GM18951 (cell line): Measurements from ENCODE around the gene NME7.
A peak's percentile ranks its signal among the peaks of the same experiment; 100 is the strongest.
"Not testable (repeated sequence)": the region's sequence is repeated elsewhere in the genome, so short reads cannot be mapped to it uniquely, and the experiment has no call there.

Experiments used
- POLR2A ChIP-seq: IDR thresholded peaks from 4 replicates; pipeline ENCODE4 v1.6.1; 2011; ENCODE audit warnings: mild to moderate bottlenecking; ENCODE audit not compliant: insufficient read length, insufficient read depth; ENCODE audit errors: extremely low read depth
- in situ Hi-C: fragments of 300-500 bp; cut with MboI; formaldehyde crosslinking; loops from one replicate; pipeline ENCODE4 v1.12.0; 2022; ENCODE audit warnings: low sequenced_read_pairs, mixed read lengths, inconsistent platforms; ENCODE audit not compliant: unreplicated experiment

Gene NME7

DNA sequence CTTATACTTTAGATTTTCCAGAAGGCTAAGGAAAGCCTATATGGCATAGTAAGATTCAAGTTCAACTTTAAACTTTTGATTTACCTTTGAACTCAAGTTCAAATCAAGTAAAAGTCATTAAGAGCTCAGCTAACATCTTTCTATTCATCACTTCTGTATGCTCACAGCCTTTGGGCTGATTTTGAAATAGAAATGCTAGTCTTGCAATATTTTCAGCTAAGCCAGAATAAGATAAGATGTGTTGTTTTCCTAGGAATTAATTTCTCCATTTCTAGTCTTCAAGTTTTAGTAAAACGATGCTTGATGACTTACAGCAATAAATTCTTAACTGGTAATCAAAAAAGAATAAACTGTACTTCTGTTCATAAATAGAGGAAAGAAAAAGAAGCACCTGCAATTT, 225.5 kb downstream of the NME7 start:
- in situ Hi-C loops = no loop called here
- no peak for TF ChIP-seq POLR2A

DNA sequence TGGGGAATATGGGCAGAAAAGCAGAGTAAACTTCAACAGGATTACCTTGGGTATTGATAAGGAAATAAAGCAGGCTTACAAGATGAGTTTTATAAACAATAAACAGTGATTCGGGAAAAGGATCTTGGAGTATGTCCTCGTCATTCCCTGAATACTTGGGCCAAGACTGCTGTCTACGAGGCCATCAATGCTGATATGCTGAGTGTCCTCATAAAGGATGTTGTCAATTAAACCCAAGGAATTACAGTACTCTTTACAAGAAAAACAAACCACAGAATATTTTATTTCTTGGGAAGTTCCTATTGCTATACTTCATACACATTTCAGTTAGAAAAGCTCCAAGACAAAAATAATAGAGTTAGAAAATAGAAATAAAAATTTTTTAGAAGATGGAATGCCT, 226.2 kb downstream of the NME7 start:
- in situ Hi-C loops = no loop called here
- TF ChIP-seq POLR2A = no peak

DNA sequence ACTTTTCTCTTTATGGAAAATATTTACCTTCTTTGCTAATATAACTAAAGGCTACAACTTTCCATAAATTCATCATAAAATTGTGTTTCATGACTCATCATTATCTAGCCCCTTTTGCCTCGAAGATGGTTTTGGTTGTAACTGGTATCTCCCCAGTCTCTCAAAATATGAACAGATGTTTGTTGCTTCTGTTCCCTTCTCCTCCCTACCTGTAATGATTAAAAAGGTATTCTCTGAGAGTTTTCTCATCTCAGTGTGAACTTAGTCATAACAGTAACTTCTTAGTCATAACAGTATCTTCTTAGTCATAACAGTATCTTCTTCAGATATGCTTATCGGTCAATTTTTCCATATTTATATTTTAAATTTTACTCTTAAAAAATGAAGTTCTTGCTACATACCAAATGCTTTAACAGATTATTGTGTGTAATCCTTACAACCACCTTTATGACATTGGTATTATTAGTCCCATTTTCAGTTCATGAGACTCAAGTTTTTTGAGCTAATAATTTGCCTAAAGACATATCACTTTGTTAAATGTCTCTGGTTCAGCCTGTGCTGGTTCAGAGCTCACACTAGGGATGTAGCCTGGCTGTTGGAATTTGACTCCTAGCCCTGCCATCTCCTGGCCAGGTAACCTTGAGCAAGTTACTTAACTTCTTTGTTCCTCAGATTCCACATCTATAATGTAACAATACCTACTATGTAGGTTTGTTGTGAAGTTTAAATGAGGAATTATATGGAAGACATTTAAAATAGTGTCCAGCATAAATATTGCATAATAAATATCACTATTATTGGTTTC, 228.5 kb downstream of the NME7 start:
- TF ChIP-seq POLR2A = no peak
- in situ Hi-C loops = no loop called here

DNA sequence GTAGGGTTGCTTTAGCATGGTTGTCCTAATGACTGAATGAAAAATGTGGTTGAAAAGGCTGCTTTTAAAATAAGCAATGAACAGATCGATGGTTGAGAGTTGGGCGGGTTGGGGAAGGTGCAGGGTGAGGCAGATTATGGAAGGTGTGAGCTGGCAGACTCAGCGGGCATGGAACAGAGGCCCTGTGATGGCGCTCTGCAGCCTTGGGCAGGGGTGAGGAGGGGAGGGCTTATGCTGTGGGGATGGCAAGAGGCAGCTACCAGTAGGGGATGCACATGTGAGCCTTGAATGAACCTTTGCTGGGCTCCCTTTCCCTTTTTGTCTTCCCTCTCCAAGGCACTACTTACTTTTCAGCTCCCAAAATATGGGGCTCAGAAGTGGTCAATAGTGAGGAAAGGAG, 230.2 kb downstream of the NME7 start:
- in situ Hi-C loops = no loop called here

DNA sequence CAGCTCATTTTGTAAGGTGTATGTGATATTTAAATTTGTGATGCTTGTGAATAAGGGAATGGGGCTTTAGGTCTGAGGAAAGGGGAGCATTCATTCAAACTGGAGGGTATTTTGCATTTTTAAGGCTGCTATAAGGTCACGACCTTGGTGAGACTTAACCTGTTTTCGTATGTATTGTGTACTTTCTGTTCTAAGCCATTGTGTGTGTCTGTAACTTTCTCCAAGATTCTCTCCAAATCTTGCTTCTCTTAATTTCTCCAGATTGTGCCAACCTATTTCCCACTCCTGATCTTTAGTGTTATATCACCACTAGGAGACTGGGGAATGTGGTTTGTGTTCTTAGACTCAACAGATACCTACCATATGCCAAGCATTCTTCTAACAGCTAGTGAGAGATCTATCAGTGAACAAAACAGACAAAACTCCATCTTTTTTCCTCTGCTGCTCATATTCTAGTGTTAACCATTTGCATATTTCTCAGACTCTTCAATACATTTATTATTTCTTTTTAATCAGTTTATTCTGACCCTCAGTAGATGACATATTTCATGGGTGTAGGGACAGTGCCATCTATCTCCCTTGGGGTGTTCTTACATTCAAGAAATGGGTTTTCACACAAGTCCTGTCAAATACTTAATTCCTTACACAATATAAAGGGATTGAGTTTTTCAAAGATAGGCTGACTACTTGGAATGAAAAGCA, 233.6 kb downstream of the NME7 start:
- in situ Hi-C loops = no loop called here
- TF ChIP-seq POLR2A = no peak

More for the DNA sequence above, 230.2 kb downstream of the NME7 start:
- no peak for TF ChIP-seq POLR2A

DNA sequence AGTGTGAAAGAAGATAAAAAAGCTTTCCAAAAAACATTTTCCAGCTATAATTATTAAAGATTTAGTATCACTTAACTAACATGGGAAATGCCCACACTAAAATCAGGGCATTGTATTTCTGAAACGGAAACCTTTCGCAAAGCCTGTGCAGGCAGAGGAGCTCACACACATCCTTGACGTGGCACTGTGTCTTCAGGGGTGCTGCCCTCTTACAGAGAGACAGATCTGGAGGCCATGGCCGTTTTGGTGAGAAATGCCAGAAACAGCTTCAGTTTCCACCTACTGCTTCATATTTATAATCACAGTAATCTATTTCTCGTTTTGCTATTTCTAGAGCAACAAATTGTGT, 234.4 kb downstream of the NME7 start:
- peak; percentile 1 for TF ChIP-seq POLR2A
- in situ Hi-C loops = no loop called here

DNA sequence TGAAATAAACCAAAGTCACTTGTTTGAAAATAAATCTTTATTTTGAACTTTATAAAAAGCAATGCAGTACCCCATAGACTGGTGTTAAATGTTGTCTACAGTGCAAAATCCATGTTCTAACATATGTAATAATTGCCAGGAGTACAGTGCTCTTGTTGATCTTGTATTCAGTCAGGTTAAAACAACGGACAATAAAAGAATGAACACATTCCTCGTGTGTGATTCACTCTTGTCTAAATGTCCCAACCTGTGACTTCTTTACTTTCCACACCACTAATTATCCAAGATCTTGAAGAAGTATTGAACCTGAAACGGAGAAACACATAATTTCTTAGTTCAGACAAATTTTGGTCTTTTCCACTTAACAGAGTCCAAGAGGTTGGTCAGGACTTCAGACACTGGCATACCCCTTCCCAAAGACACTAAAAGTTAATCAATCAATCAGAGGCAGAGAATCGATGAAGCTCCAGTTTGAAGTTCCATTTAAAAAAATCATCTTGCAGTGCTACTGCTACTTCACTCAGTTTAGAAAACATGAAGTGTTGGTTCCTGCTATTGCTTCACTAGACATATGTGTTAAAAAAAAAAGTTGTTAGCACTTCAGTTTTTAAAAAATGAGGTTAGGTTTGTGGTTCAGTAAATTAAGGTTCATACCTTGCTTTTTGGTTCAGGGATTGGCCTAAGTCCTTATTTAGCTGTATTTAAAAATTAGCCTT, 234.9 kb downstream of the NME7 start:
- in situ Hi-C loops = no loop called here
- peak; percentile 1 for TF ChIP-seq POLR2A

DNA sequence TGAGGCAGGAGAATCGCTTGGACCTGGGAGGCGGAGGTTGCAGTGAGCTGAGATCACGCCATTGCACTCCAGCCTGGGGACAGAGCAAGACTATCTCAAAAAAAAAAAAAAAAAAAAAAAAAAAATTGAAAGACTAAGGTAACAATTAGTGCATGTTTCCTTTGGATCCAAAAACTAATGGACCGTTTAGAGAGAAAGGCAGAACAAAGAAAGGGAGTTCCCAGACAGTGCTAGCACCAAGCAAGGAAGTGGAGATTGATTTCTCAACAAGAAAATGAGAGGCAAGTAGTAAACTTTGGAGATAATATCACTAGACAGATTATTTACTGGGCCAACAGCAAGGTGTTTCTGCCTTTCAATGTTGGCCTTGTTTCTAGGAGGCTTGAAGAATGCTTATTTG, 236.9 kb downstream of the NME7 start:
- in situ Hi-C loops = no loop called here
- TF ChIP-seq POLR2A = no peak

DNA sequence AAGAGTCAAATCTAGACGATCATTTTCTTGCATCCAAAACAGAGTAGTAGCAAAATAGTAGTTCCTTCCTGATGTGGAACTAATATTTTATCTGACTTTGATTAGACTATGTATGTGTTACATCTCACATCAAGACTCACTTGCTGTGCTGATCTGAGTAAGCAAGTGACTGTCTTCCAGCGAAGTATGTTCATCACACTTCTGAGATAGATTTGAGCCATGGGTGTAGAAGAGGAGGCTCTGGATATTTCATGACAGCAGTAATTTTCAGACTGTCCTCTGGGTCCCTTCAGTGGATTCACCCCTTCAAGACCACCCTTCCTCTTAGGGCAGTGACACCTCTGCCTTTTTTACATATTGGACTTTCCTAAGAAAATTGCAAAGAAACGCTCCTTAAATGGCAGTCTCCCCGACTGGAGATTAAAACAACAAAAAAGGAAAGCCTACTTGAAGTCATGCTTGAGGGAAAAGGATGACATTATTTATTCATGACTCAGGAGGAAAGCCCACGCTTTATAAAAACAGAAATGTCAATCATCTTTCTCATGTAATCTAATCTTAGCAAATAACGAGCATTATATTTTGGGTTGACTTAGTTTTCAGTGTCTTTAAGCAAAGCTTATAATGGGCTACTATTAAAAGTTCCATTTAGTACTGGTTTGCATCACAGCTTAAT, 238.3 kb downstream of the NME7 start:
- in situ Hi-C loops = no loop called here
- TF ChIP-seq POLR2A = no peak

DNA sequence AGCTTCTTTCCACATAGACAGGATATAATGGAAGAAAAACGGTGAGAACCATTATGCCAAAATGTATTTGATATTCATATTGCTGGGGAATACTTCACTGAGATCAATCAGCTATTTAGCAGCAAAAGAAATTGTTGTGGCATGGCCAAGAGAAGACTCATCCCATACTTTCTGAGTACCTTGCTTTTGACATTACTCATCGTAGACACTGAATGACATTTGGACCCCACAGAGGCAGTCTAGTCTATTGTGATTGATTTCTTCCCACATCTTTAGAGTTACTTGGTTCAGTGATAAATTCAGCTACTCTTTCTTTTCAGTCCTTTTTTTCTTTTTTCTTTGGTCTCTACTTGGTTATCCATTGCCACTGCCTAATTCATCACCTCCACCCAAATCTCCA, 239.0 kb downstream of the NME7 start:
- in situ Hi-C loops = no loop called here
- TF ChIP-seq POLR2A = no peak

DNA sequence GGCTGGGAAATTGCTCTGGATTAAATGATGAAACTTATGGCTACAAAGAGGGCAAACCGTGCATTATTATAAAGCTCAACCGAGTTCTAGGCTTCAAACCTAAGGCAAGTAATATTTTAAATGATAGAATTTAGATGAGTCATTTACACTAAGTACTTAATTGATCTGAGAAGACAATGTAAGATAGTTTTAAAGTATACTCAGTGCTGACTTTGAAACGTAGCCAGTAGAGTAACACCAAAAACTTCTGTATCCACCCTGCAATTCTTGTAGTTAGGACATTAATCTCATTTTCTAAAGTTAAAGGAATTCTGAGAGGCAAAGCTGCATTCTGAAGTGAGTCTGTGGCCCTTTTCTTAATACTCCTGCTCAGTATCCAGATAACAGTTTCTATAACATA, 240.3 kb downstream of the NME7 start:
- no peak for TF ChIP-seq POLR2A
- in situ Hi-C loops = no loop called here

DNA sequence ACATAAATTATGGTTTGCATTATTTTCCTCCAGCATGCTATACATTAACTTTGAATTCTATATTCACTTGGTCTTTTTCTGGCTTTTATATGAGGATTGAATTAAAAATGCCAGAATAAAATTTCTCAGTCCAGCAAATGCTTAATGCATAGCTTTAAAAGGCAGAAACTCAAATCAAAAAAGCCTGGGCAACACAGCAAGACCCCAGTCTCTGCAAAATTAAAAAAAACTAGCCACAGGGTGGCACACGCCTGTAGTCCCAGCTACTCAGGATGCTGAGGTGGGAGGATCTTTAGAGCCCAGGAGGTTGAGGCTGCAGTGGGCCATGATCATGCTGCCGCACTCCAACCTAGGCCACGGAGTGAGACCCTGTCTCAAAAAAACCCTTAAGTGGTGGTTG, 241.3 kb downstream of the NME7 start:
- in situ Hi-C loops = no loop called here
- no peak for TF ChIP-seq POLR2A

DNA sequence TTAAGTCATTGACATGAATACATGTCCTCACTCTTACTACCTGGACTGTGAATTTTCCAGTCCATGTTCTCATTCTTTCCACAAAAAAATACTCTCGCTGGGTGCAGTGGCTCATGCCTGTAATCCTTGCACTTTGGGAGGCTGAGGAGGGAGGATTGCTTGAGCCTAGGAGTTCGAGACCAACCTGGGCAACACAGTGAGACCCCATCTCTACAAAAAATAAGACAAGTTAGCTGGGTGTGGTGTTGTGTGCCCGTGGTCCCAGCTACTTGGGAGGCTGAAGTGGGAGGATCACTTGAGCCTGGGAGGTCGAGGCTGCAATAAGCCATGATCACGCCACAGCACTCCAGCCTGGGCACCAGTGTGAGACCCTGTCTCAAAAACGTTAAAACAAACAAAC, 242.0 kb downstream of the NME7 start:
- in situ Hi-C loops = not testable (repeated sequence)

DNA sequence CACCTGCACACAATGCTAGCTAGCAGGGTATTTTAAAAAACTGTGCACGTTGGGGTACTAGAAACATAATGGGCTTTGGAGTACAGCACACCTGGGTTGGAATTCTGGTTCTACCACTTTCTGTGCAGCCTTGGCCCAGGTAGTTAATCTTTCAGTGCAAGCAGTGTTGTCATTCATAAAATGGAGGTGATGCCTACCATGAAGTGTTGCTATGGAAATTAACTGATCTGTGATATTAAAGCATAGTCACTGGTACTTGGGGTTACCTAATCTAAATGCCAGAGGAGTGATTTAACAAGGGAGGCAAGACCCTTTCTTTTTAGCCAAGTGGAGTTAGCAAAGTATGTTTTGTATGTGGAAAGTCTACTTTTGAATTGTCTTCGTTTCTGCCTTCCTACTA, 243.1 kb downstream of the NME7 start:
- no peak for TF ChIP-seq POLR2A
- in situ Hi-C loops = loop anchor here (25.0 kb wide), 1 partner anchor 487 kb away; no protein-coding TSS in a partner anchor

DNA sequence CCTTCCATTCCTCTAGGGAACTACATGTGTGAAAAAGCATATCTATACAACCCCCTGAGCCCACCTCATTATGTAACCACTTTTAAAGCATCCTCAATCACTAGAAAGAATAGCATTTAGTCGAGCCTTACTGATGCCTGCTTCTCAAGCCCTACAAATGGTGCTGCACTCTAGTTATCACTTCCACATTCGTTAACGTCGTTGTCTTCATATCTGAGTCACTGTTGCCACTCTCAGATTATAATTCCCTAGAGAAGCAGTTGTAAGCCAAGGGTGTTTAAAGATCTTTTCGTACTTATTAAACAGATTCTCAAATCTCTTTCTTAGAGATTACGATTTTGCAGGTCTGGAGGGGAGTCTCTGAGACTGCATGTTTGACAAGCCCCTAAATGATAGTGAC, 244.6 kb downstream of the NME7 start:
- in situ Hi-C loops = loop anchor here (25.0 kb wide), 1 partner anchor 486 kb away; no protein-coding TSS in a partner anchor
- no peak for TF ChIP-seq POLR2A
